ENCODE measurements around the gene CHD5. TPM values are rescaled to one million over a fixed set of nuclear protein-coding genes. Genes with fewer than 3 reads are reported as not detected.

Gene CHD5
- total RNA-seq, 1 donor from 2014 or later, result 0.16 TPM

GRCh38 chr1:6137758-6138157 is 42.4 kb downstream of the CHD5 start:
- Mint-ChIP-seq H3K4me1 (no peaks in the 10 kb centered on the region), H3K4me3 (no peak overlapping the region), H3K9me3 (no peaks in the 10 kb centered on the region)

GRCh38 chr1:6136516-6137220 is 43.5 kb downstream of the CHD5 start:
- H3K4me1 Mint-ChIP-seq, result no peaks in the 10 kb centered on the region
- H3K27me3 Mint-ChIP-seq (ENCODE audit: low read depth), result no peaks in the 10 kb centered on the region
- H3K4me3 Mint-ChIP-seq, result no peak overlapping the region
- no peak for TF ChIP-seq CTCF (conservative IDR thresholded peaks at IDR 0.05)
- H3K36me3 Mint-ChIP-seq (ENCODE audit: low read depth), result peaks cover 5% of the 10 kb centered on the region
- DNase-seq (ENCODE audit: low read depth, low spot score), result no peak
- peaks cover 8% of the 10 kb centered on the region for H3K9me3 Mint-ChIP-seq
- H3K27ac Mint-ChIP-seq (ENCODE audit: unreplicated experiment), result no peak overlapping the region

More at GRCh38 chr1:6137758-6138157, 42.4 kb downstream of the CHD5 start:
- H3K36me3 Mint-ChIP-seq (ENCODE audit: low read depth), result peaks cover 1% of the 10 kb centered on the region
- no peak overlapping the region for H3K27ac Mint-ChIP-seq (ENCODE audit: unreplicated experiment)
- TF ChIP-seq CTCF (conservative IDR thresholded peaks at IDR 0.05), result no peak
- DNase-seq (ENCODE audit: low read depth, low spot score), result no peak
- H3K27me3 Mint-ChIP-seq (ENCODE audit: low read depth), result no peaks in the 10 kb centered on the region

- Mint-ChIP-seq H3K27ac (ENCODE audit: unreplicated experiment) (no peak overlapping the region), H3K4me3 (no peak overlapping the region), H3K36me3 (ENCODE audit: low read depth) (peaks cover 5% of the 10 kb centered on the region), H3K9me3 (peaks cover 8% of the 10 kb centered on the region), H3K27me3 (ENCODE audit: low read depth) (no peaks in the 10 kb centered on the region), H3K4me1 (no peaks in the 10 kb centered on the region)
- DNase-seq (ENCODE audit: low read depth, low spot score), result no peak
- TF ChIP-seq CTCF (conservative IDR thresholded peaks at IDR 0.05), result no peak
Observed at GRCh38 chr1:6134741-6135510, 45.2 kb downstream of the CHD5 start.

GRCh38 chr1:6134206-6134605 is 45.9 kb downstream of the CHD5 start:
- peaks cover 8% of the 10 kb centered on the region for H3K9me3 Mint-ChIP-seq
- no peak for TF ChIP-seq CTCF (conservative IDR thresholded peaks at IDR 0.05)
- no peaks in the 10 kb centered on the region for H3K27me3 Mint-ChIP-seq (ENCODE audit: low read depth)
- no peaks in the 10 kb centered on the region for H3K4me1 Mint-ChIP-seq
- peaks cover 5% of the 10 kb centered on the region for H3K36me3 Mint-ChIP-seq (ENCODE audit: low read depth)
- no peak overlapping the region for H3K27ac Mint-ChIP-seq (ENCODE audit: unreplicated experiment)
- DNase-seq (ENCODE audit: low read depth, low spot score), result no peak
- H3K4me3 Mint-ChIP-seq, result no peak overlapping the region

- H3K4me1 Mint-ChIP-seq, result no peaks in the 10 kb centered on the region
- H3K27ac Mint-ChIP-seq (ENCODE audit: unreplicated experiment), result no peak overlapping the region
- H3K4me3 Mint-ChIP-seq, result no peak overlapping the region
- H3K27me3 Mint-ChIP-seq (ENCODE audit: low read depth), result no peaks in the 10 kb centered on the region
- peaks cover 8% of the 10 kb centered on the region for H3K9me3 Mint-ChIP-seq
- no peak for DNase-seq (ENCODE audit: low read depth, low spot score)
- TF ChIP-seq CTCF (conservative IDR thresholded peaks at IDR 0.05), result no peak
- H3K36me3 Mint-ChIP-seq (ENCODE audit: low read depth), result peaks cover 5% of the 10 kb centered on the region
Observed at GRCh38 chr1:6133146-6133895, 46.8 kb downstream of the CHD5 start.
